ENCODE data around the gene DLAT.
"Not testable (repeated sequence)": the region's sequence is repeated elsewhere in the genome, so short reads cannot be mapped to it uniquely, and the experiment has no call there.

Gene DLAT

DNA sequence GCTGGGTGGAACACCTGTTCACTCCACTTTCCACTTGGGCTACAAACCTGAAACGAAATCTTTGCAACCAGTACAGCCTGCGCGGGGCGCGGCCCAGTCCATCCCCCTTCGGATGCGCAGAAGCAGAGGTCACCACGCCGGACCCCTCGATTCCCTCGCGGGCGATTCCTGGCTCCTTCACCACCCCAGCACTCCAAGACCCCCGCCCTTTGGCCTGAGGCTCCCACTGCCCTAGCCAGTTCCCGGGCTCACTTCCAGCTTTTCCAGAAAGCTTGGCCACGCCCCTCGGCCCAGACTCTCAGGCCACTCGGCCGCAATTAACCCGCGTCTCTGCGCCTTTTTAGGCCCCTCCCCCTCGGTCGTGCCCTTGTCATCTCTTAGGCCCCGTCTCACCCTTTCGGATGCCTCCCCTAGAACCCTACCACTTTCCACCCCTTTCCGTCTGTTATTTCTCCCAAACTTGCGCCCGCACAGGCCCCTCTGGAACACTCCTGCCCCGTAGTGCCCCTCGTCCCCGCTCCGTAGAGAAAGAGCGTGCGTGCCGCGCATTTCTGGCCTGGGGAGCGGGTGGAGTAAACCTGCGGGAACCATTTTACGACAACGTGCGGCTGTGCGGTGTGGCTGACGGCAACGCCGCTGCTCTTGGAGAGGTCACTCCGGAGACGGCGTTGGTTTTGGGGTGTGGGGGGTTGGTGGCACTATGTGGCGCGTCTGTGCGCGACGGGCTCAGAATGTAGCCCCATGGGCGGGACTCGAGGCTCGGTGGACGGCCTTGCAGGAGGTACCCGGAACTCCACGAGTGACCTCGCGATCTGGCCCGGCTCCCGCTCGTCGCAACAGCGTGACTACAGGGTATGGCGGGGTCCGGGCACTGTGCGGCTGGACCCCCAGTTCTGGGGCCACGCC is at the start of gene DLAT:
TSS of gene DLAT (plus strand) at position 636 of the 906 bp plus-strand sequence. CDS start at position 701, 65 bp downstream.
- peak; percentile 56 to 70 for DNase-seq (ENCODE audit: low read depth in 2 of 2)

DNA sequence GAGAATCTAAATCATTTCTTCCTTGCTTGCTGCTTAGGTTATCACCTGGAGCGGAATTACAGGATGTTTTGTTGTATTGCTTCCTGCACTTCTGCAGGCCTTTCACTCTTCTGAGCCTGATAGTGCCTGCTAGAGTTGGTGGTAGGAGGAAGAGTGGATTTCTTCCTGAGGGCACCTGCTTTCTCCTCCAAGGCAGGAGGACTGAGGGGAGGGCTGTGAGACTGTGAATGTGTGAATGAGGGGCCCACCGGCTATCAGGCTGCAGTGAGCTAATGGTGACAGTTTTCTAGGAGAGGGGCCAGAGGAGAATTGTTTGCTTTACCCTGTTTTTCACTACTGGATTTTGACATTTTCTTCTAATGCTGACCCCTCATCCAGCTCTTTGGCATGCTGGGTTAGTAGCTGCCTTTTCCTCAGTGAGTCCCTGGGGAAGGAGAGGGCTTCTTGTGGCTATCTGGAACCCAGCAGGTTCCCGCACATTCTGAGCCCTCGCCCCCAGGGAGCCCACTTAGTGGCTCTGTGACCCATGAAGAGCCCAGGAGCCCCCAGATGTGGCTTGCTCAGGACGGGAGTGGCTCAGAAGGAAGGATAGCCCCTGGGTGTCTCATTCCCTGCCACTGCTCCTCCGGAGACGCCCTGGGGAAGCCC is 49.0 kb upstream of the DLAT start:
- no peak for DNase-seq (ENCODE audit: low read depth in 2 of 2)

DNA sequence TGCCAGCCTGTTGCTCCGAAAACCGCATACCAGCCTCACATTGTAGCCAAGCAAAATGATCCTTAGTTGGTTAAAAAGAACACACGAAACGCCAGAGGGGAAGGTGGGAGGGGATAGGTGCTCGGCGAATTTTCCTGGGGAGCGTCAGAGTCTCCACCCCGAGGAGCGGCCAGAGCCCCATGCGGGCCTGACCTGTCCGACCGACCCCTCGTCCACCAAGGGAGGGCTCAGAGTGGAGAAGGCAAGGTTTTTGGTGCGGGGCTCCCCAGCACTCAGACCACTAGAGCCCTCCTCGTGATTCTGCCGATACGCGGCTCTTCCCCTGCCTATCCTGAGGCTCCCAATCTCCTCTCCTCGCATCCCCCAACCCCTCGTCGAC is 48.5 kb upstream of the DLAT start:
- DNase-seq (ENCODE audit: low read depth in 2 of 2) = no peak

DNA sequence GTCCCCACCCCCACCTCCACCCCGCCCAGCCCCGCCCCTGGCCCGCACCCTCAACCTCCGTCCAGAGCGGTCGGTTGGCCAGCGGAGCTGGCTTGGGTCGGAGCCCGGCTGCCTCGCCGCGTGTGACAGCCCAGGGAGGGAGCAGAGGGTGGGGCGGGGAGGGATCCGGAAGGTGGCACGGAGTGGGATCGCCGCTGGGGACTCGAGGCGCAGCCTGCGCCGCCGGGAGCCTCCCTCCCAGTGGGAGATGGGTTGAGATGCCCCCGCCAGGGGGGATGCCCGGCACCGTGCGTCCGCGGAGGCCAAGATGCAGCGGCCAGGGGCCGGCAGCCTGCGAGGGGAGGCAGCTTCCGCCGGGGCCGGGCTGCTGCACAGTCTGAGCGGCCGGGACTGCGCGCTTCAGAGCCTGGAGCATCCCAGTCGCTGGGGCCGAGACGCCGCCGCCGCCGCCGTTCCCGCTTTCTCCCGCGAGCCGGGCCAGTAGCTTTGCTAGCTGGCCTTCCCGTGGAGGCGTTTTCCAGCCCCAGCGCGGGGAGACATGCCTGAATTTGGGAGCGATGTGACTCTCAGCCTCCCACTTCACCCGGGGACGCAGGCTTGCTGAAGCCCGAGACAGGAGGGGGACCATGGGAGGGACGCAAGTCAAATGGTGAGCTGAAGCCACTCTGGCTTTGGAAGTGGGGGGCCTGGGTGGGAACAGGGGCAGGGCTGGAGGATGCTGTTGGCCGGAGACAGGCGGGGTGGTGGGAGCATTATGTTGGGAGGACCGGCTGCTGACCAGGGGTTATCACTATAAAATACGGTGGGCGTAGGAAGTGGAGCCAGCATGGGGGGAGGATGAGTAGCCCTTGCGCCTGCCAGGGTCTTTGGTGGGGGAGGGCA is 47.8 kb upstream of the DLAT start:
- no peak for DNase-seq (ENCODE audit: low read depth in 2 of 2)

DNA sequence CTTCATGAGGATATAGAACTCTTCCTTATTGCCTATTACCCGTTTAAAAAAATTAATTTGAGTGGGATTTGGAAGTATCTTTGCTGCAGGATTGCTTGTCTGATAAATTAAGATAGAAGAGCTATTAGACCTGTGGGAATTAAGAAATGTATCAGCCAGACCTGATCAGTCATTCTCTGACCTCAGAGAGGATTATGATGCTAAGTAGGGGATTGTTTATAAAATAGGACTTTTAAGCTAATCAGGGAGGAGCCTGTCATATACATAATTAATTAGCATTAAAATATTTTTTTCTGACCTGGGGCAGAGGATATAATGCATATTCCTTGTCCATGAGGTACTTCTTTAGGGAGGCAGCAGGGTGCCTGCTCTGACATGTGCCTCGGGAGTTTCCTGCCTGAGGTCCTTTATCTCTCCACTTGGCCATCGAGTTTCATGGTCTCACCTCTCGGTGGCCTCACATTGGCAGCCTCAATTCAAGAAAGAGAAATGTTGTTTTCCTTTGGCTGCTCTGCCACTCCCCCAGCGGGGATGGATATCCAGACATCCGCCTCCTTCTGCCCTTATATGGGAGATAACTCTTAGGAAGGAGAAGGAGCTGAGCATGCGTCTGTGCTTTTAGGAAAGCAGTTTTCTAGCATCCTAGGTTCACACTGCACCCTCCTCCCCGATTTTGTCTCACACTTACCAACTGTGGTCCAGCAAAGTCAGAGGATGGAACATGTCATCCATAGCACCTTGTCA is 47.0 kb upstream of the DLAT start:
- DNase-seq (ENCODE audit: low read depth in 2 of 2) = no peak

DNA sequence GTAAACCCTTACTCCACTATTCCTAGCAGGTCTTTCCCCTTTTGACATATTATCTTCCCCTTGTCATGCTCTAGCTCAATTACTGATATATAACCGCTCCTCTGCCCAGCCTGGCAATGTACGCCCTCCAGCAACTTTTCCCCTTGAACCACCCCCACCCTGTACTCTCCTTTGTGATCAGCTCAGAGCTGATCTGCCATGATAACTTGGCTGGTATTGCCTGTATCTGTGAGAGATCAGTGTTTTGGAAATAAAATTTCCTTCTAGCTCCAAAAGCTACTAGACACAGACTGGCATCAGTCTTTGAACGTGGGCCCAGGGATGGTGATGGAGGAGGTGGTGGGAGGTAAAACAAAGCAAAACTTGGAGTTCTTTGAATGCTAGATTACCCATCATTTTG is 45.1 kb upstream of the DLAT start:
- no peak for DNase-seq (ENCODE audit: low read depth in 2 of 2)

DNA sequence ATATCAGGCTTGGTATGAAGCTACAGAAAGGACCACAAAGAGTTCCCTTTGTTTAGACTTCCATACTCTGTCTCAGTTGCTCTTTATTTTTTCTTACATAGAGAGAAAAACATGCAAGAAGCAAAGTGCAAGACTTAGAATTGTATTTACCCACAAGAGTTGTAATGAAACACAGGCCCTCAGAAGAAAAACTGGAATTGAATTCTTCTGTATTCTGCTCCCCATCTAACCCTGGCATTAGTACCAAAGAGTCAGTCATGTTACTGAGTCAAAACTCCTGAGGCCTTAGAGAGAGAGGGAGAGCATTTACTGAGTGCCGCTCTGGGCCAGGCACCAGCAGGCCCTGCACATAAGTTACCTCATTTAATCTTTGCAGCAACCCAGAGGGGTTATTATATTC is 43.9 kb upstream of the DLAT start:
- no peak for DNase-seq (ENCODE audit: low read depth in 2 of 2)

DNA sequence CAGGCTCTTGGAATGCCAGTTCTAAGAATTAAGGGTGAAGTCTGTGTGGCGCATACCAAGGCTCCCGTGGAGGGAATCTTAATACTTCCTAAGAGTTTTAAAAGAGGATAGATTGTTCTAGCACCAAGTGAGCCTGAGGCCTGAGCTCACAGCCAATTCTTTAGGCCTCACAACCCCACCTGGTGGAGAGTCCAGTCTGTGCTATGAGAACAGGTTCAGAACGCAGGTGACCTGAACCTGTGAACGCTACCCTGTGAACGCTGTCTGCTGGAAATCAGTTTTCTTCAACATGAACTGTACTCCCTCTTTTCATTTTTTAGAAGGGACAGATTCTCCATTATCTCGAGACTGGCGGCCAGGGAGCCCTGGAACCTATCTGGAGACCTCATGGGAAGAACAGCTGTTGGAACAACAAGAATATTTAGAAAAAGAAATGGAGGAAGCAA is 43.2 kb upstream of the DLAT start:
- peak in 1 of 2 donors; percentile 21 for DNase-seq (ENCODE audit: low read depth in 2 of 2)

DNA sequence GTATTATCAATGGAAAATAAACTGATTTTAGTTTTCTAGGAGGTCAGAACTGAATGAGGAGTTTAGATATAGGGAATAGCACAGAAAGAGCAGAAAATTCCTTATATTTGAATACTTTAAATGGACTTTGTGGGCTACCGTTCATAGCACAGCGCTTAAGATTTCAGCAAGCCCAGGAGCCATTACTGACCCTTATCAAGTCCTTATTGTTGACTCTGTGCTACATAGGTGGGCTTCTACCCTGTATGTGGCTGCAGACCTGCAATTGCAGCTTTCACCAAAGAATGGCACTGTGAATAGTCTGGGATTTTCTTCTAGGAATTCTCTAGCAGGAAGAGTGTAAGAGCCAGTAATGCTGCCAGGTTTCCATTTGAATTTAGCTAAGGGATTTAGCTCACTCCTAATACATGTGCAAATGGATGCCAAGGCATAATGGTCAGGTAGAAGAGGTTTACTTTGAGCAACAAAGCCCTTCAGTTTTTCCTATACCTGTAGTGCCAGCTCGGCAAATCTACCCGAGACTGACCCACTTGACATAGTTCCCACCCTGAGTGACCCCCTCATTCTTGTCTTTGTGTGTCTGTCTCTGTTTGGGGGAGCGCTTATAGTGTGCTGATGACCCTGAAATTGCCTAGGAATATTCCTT is 42.5 kb upstream of the DLAT start:
- DNase-seq (ENCODE audit: low read depth in 2 of 2) = no peak

DNA sequence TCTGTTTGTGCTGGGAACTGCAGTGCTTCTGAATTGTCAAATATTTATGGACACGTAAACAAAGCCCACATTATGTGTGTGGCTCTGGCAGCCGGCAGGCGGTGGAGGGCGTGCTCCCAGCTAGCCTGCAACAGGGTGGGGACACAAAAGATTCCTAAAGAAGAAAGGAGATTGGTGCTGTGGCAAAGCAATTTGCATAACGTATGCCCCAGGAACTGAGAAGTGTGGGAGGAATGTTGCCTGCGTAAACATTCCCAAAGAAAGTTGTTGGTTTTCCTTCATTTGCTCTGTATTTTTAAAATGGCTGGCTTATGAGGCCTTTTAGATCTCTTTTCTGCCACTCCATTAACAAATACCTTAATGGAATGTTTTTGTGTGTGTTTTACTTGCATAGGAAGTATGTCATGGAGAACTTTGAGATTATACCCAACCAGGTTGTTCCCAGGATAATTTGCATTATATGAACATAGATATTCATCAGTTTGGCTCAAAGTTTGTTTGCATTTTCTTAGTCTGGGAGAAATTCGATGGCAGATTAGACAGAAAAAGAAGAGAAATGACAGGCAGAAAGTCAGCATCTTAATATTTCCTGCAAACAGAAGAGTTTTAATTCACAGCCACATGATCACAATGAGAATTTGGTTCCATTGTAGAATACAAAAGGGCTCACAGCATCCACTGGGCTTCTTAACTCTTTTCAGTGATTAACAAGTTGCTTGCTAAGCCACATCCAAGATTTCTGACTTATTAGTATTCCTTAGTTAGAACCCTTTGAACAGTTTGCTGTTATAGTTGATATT is 41.8 kb upstream of the DLAT start:
- DNase-seq (ENCODE audit: low read depth in 2 of 2) = no peak

DNA sequence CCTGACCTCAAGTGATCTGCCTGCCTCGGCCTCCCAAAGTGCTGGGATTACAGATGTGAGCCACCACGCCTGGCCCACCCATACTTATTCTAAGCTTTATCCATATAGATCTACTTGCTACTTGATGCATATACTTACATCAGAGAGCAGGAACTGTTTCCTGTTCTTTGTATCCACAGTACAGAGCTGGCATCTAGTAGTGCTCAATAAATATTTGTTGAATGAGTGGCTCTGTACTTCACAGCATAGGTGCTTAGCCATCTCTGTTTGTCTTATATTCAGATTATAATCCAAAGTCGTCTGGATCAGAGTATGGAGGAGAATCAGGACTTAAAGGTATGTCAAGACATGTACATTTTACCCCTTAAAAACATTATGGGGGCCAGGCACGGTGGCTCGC is 38.6 kb upstream of the DLAT start:
- no peak for DNase-seq (ENCODE audit: low read depth in 2 of 2)

DNA sequence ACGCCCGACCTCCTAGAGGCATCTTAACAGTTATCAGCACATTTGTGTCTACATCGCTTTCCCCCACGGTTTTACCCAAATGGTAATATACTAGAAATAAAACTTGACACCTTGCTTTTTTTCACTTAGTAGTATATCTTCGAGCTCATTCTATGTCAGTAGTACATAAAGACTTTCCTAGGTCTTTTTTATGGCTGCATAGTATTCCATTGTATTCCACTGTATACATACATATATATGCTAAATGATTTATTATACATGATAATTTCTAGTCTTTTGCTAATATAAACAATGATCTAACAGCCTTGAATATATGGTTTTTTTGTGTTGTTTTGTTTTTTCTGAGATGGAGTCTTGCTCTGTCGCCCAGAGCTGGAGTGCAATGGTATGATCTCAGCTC is 34.8 kb upstream of the DLAT start:
- DNase-seq (ENCODE audit: low read depth in 2 of 2) = no peak

DNA sequence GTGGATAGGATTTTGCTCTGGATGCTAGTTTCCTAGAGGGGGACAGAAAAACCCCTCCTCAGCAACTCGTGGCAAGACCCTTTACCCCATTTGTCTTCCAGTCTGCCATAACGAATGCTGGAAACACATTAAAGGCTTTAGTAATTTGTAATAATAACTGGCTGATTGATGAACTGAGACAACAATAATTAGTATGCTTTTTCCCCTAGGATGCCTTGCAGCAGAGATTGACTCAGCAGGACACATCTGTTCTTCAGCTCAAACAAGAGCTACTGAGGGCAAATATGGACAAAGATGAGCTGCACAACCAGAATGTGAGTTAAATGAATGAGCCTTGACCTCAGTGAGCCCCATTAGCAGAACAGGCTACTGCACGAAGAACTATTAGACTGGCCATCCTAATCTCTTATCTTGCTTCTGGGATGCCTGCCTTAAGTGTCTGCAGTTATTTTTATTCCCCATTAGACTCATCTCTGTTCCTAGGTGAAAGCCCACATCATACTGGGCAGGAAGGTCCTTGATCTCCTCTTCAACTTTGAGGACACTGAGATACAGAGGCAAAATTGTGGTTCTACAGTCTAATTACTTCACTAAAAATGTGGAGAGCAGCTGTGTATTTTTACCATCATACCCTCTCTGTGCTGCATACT is 32.9 kb upstream of the DLAT start:
- no peak for DNase-seq (ENCODE audit: low read depth in 2 of 2)

DNA sequence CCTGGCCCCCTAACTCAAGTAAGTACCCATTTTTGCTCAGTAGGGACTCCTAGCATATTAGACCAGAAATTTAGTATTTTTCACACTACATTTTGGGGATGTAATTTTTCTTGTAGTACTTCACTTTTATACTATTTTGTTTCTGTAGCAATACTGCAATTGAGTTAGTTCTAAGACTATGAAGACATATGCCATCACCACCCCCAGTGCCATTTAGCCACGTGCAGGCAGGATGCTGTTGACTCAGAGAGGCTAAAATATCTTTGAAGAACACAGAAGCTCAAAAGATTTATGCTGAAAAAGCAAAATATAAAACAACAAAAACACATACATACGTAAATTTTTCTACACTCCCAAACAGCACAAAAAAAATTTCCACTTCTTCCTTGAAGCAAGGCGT is 29.1 kb upstream of the DLAT start:
- no peak for DNase-seq (ENCODE audit: low read depth in 2 of 2)

DNA sequence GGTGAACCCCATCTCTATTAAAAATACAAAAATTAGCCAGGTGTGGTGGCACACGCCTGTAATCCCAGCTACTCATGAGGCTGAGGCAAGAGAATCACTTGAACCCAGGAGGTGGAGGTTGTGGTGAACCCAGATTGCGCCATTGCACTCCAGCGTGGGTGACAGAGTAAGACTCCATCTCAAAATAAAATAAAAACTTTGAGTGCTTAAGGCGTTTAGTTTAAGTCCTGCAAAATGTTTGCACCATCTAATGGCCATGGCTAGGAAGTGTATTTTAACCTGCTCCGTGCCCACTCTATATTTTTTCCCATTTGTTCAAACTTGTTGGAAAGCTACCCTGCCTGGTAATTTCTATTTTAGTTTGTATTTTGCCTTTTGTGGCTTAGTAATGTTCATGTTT is 28.5 kb upstream of the DLAT start:
- DNase-seq (ENCODE audit: low read depth in 2 of 2) = not testable (repeated sequence)

DNA sequence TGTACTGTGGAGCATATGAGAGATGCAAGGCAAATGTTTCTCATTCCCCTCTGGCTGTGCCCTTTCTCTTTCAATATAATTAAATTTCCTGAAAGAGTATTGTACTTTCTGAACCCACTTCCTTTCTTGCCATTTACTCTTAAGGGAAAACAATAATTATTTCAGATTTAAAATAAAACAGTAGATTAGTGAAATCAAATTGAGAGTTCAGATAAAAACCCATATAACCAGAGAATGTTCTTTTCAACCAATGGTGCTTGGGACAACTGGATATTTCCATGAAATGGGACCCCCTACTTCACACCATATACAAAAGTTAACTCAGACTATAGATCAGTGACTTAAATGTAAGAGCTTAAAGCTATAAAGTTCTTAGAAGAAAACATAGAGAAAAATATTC is 26.1 kb upstream of the DLAT start:
- no peak for DNase-seq (ENCODE audit: low read depth in 2 of 2)

DNA sequence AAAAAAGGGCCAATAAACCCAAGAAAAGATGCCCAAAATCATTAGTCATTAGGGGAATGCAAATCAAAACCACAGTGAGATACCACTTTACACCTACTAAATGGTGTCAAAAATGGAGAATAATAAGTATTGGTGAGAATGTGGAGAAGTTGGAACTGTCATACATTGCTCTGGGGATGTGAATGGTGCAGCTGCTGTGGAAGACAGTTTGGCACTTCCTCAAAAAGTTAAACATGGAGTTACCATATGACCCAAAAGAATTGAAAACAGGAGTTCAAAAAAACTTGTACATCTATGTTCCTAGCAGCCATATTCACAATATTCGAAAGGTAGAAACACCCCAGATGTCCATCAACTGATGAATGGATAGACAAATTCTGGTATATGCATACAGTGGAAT is 24.5 kb upstream of the DLAT start:
- no peak for DNase-seq (ENCODE audit: low read depth in 2 of 2)

DNA sequence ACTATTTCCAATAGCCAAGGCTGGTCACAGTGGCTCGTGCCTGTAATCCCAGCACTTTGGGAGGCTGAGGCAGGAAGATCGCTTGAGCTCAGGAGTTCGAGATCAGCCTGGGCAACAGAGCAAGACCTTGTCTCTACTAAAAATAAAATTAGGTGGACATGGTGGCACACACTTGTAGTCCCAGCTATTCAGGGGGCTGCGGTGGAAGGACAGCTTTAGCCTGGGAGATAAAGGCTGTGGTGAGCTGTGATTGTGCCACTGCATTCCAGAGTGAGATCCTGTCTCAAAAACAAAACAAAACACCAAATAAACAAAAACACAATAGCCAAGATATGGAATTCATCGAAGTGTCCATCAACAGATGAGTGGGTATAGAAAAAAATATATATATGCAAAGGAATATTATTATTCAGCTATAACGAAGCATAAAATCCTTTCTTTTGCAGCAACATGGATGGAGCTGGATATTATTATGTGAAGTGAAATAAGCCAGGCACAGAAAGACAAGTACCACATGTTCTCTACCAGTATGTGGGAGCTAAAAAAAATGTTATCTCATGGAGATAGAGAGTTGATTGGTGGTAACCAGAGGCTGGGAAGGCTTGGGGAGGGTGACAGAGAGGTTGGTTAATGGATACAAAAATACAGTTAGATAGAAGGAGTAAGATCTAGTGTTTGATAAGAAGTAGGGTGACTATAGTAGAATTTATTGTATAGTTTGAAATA is 22.6 kb upstream of the DLAT start:
- DNase-seq (ENCODE audit: low read depth in 2 of 2) = no peak

DNA sequence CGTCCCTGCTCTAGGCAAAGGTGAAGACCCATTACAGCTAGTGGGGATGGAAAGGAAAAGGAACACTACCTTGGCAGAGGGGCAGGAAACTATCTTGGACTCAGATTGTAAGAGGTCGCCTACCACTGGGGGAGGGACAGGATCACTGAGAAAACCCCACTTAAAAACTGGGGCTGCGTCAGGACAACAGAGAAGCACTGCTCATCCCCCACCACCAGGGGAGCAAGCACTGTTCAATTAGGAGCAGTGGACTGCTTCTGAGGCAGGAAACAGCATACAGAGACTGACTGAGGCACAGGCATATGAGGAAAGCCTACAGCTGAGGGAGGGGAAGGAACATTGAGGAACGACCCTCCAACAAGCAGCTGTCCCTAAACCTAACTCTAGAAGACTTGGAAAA is 20.8 kb upstream of the DLAT start:
- no peak for DNase-seq (ENCODE audit: low read depth in 2 of 2)

All from activated CD8-positive, alpha-beta memory T cell treated with anti-CD3 and anti-CD28 coated beads for 4 hours (primary cell).